ENCODE results near the gene CIITA. TPM values are rescaled to one million over a fixed set of nuclear protein-coding genes. Genes with fewer than 3 reads are reported as not detected.

The CIITA gene
- total and polyA plus RNA-seq, 9 of the 15 experiments (the other 6 are each of a cell fraction or from before 2014, with no cell fraction given), result 0.01 to 0.20 (median 0.11) TPM; not detected in 4

- no peaks in the 10 kb centered on the region for H3K9me3 ChIP-seq (replicated peaks; ENCODE audit: control insufficient read depth, insufficient read depth, low read depth, low read length)
- no peaks in the 10 kb centered on the region for H3K9me1 ChIP-seq (ENCODE audit: control insufficient read depth, insufficient read depth, low read length)
- FAIRE-seq (no peak), ATAC-seq (no peak), DNase-seq (ENCODE audit: extremely low read depth in 1 of 4, low spot score in 3 of 4) (no peak)
- in situ Hi-C loops (cut with MboI), result no loop called here
- BruUV-seq (replicated peaks), result no TSS peak
- POLR2A ChIA-PET, result no interaction called here
- no peaks in the 10 kb centered on the region for H4K20me1 ChIP-seq (replicated peaks; ENCODE audit: control insufficient read depth, insufficient read depth, low read length)
- H3K79me2 ChIP-seq (ENCODE audit: control insufficient read depth, insufficient read depth, low read length), result no peaks in the 10 kb centered on the region
- H2AFZ ChIP-seq (ENCODE audit: low read depth, low read length), result no peak overlapping the region
- CTCF ChIA-PET (ENCODE audit: low intra/inter-chr PET ratio), result no interaction called here
- H3K4me3 ChIP-seq, result no peak overlapping the region
- H3K27me3 ChIP-seq (ENCODE audit: control insufficient read depth in 2 of 2, insufficient read depth in 2 of 2, low read length in 2 of 2), result peaks cover 12 to 28% of the 10 kb centered on the region in 2 experiments; a peak in 4 of 5 replicates
- 3% methylated on average over 6 of the region's 6 CpGs for WGBS (ENCODE audit: insufficient coverage, low coverage, missing lambda C conversion rate)
- no peaks in the 10 kb centered on the region for H3K36me3 ChIP-seq (ENCODE audit: control insufficient read depth, insufficient read depth, low read length)
- TF ChIP-seq ARHGAP35 (IDR thresholded peaks at IDR 0.05; ENCODE audit: partially characterized antibody) (no peak), ATF3 (IDR thresholded peaks at IDR 0.05) (peak; percentile 27; the same call in 1 of the 2 replicates), ATF3 (CRISPR knock-in tag; conservative IDR thresholded peaks at IDR 0.05) (no peak), ZMIZ1 (IDR thresholded peaks at IDR 0.05; ENCODE audit: low read depth in 2 of 2, low read length in 2 of 2) (no peak)
- H3K27ac ChIP-seq (ENCODE audit: extremely low read depth, low read depth, low read length), result no peak overlapping the region
- no peaks in the 10 kb centered on the region for H3K4me1 ChIP-seq (replicated peaks in 1 of 2; ENCODE audit: control insufficient read depth in 2 of 2, insufficient read depth in 2 of 2, low read length in 2 of 2)
- intact Hi-C loops (cut with micrococcal nuclease), result no loop called here
- H3K9ac ChIP-seq (ENCODE audit: insufficient read depth in 1 of 2, low read depth in 2 of 2, low read length in 2 of 2), result no peak overlapping the region
- H3K4me2 ChIP-seq (ENCODE audit: insufficient read depth, low read length), result no peak overlapping the region
Observed at GRCh38 chr16:10859658-10860057, 17.3 kb upstream of the CIITA start.
